ENCODE measurements around the gene COPZ2. TPM values are rescaled to one million over a fixed set of nuclear protein-coding genes. Genes with fewer than 3 reads are reported as not detected.
A peak's percentile ranks its signal among the peaks of the same experiment; 100 is the strongest.
"Not testable (repeated sequence)": the region's sequence is repeated elsewhere in the genome, so short reads cannot be mapped to it uniquely, and the experiment has no call there.

Gene COPZ2
- total RNA-seq, 1 donor from 2014 or later = 50.6 TPM

DNA sequence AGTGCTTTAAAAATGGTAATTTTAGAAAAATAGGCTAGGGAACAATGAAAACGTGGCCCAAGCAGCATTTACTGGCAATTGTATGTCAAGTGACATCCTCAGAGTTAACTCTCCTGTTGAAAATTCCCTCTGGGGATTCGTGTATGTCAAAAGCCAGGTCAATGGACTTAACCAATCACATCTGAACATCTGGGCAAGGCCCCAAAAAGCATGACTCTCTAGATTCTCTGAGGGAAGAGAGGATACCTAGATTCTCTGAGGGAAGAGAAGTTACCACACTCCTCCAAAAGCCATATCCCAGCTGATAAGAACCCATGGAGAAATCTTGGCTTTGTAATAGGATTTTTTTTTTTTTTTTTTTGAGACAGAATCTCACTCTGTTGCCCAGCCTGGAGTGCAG lies 34.1 kb upstream of the COPZ2 start:
- no peaks in the 10 kb centered on the region for H3K9me3 ChIP-seq (replicated peaks)
- peaks cover 63% of the 10 kb centered on the region for H3K36me3 ChIP-seq
- H3K27me3 ChIP-seq (ENCODE audit: low read depth) = no peaks in the 10 kb centered on the region
- no peak overlapping the region for H3K4me3 ChIP-seq
- peaks cover 24% of the 10 kb centered on the region for H3K4me1 ChIP-seq
- DNase-seq = no peak
- intact Hi-C loops (cut with micrococcal nuclease) = loop anchor here (10.0 kb wide), 1 partner anchor 53 kb away; no protein-coding TSS in a partner anchor
- TF ChIP-seq, protein P1, sequence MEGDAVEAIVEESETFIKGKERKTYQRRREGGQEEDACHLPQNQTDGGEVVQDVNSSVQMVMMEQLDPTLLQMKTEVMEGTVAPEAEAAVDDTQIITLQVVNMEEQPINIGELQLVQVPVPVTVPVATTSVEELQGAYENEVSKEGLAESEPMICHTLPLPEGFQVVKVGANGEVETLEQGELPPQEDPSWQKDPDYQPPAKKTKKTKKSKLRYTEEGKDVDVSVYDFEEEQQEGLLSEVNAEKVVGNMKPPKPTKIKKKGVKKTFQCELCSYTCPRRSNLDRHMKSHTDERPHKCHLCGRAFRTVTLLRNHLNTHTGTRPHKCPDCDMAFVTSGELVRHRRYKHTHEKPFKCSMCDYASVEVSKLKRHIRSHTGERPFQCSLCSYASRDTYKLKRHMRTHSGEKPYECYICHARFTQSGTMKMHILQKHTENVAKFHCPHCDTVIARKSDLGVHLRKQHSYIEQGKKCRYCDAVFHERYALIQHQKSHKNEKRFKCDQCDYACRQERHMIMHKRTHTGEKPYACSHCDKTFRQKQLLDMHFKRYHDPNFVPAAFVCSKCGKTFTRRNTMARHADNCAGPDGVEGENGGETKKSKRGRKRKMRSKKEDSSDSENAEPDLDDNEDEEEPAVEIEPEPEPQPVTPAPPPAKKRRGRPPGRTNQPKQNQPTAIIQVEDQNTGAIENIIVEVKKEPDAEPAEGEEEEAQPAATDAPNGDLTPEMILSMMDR (IDR thresholded peaks at IDR 0.05; ENCODE audit: borderline replicate concordance) = no peak
- no peak overlapping the region for H3K27ac ChIP-seq (replicated peaks)

DNA sequence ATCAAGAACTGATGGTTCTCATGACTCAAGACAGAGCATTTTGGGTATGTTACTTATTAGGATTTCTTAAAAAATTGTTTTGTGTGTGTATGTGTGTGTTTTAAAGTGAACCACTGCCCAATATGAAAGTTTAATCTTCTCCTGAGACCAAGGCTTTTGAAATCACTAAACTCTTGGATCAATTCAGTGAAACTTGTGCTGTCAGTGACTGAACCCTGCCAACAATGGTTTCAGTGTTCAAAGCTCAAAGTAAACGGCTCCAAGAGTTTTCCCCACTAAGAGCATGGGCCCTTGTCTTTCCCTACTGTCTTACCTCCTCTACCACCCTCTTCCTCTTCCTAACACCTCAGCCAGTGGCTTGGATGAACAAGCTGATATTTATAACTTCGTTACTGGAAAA lies 32.6 kb upstream of the COPZ2 start:
- peak overlapping the region; percentile 5 for H3K27ac ChIP-seq (replicated peaks)
- no peaks in the 10 kb centered on the region for H3K27me3 ChIP-seq (ENCODE audit: low read depth)
- TF ChIP-seq, protein P1 (IDR thresholded peaks at IDR 0.05; ENCODE audit: borderline replicate concordance) = no peak
- intact Hi-C loops (cut with micrococcal nuclease) = loop anchor here (10.0 kb wide), 1 partner anchor 55 kb away; no protein-coding TSS in a partner anchor
- no peak for DNase-seq
- peaks cover 65% of the 10 kb centered on the region for H3K36me3 ChIP-seq
- H3K9me3 ChIP-seq (replicated peaks) = no peaks in the 10 kb centered on the region
- no peak overlapping the region for H3K4me3 ChIP-seq
- peaks cover 39% of the 10 kb centered on the region for H3K4me1 ChIP-seq

DNA sequence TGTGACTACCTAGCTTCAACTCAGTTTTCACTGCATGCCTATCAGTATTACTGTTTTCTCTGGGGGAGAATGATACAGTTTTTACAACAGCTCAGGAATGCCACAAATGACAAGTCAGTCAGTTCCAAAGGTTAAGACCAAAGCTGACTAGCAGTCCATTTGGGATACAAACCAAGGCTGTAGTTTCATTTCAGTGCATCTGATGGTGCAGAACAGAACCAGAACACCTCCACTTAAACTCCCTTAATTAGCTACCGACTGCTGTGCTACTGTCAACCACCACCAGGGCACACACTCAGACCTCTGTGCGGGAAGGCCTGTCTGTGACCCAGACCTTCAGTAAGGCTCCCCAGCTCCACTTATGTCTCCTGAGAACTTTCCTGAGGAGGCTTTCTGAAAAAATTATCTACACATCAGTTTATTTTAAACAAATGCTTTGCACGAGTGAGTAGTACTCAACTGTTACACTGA lies 30.9 kb upstream of the COPZ2 start:
- intact Hi-C loops (cut with micrococcal nuclease) = no loop called here
- TF ChIP-seq, protein P1 (IDR thresholded peaks at IDR 0.05; ENCODE audit: borderline replicate concordance) = peak; percentile 38
- peaks cover 46% of the 10 kb centered on the region for H3K4me1 ChIP-seq
- no peak for DNase-seq
- peak overlapping the region; percentile 12 for H3K27ac ChIP-seq (replicated peaks)
- H3K36me3 ChIP-seq = peaks cover 74% of the 10 kb centered on the region
- no peaks in the 10 kb centered on the region for H3K27me3 ChIP-seq (ENCODE audit: low read depth)
- no peaks in the 10 kb centered on the region for H3K9me3 ChIP-seq (replicated peaks)
- H3K4me3 ChIP-seq = no peak overlapping the region

DNA sequence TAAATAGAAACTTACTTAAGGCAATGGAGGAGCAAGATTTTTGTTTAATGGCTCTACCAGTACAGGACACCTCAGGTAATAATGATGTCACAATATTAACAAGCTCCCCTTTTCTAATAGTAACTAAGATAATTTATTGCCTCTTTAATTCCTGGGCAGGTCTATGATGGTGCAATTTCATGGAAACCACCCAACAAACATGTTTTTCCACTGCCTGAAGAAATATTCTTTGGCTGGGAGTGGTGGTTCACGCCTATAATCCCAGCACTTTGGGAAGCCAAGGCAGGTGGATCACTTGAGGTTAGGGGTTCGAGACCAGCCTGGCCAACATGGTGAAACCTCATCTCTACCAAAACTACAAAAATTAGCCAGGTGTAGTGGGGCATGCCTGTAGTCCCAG lies 30.2 kb upstream of the COPZ2 start:
- H3K36me3 ChIP-seq = peaks cover 82% of the 10 kb centered on the region
- intact Hi-C loops (cut with micrococcal nuclease); H3K27me3 ChIP-seq (ENCODE audit: low read depth); H3K9me3 ChIP-seq (replicated peaks); DNase-seq; H3K4me3 ChIP-seq: not testable (repeated sequence)
- H3K4me1 ChIP-seq = peaks cover 53% of the 10 kb centered on the region
- peak overlapping the region; percentile 12 for H3K27ac ChIP-seq (replicated peaks)

DNA sequence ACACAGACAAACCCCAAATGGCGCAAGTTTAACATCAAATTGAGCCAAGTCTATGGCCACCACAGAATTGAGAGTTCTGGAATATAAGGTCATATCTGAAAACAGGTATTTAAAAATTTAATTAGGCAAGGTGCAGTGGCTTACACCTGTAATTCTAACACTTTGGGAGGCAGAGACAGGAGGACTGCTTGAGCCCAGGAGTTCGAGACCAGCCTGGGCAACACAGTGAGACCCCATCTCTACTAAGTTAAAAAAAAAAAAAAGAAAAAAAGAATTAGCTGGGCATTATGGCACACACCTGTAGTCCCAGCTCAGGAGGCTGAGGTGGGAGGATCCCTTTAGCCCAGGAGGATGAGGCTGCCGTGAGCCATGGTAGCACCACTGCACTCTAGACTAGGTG lies 29.6 kb upstream of the COPZ2 start:
- H3K36me3 ChIP-seq = peaks cover 87% of the 10 kb centered on the region
- H3K27ac ChIP-seq (replicated peaks) = peak overlapping the region; percentile 32
- intact Hi-C loops (cut with micrococcal nuclease) = no loop called here
- TF ChIP-seq, protein P1 (IDR thresholded peaks at IDR 0.05; ENCODE audit: borderline replicate concordance) = no peak
- H3K9me3 ChIP-seq (replicated peaks) = no peaks in the 10 kb centered on the region
- H3K4me1 ChIP-seq = peaks cover 59% of the 10 kb centered on the region
- H3K4me3 ChIP-seq = no peak overlapping the region
- DNase-seq = no peak
- H3K27me3 ChIP-seq (ENCODE audit: low read depth) = no peaks in the 10 kb centered on the region

DNA sequence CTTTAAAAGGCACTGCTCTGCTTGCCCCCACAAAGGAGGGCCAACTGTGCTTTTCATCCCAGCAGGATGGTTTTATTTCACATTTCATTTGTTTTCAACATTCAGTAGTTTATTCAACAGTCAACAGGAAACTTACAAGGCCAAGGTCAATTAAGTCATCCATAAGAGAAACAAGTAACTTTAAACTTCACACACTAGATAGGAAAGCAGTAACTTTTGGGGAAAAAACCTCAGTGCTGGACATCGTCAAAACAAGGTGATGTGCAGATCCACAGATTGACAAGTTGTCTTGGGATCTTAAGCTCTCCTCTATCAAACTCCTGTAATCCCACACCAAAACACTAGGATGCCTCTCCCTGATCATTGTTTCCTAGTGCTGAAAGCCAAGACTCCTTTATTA lies 29.1 kb upstream of the COPZ2 start:
- Histone ChIP-seq H3K27ac (replicated peaks) (peak overlapping the region; percentile 32), H3K36me3 (peaks cover 93% of the 10 kb centered on the region), H3K9me3 (replicated peaks) (no peaks in the 10 kb centered on the region), H3K27me3 (ENCODE audit: low read depth) (no peaks in the 10 kb centered on the region), H3K4me3 (no peak overlapping the region), H3K4me1 (peaks cover 61% of the 10 kb centered on the region)
- intact Hi-C loops (cut with micrococcal nuclease) = no loop called here
- no peak for DNase-seq
- TF ChIP-seq, protein P1 (IDR thresholded peaks at IDR 0.05; ENCODE audit: borderline replicate concordance) = no peak

All from left ventricle myocardium inferior (tissue), 1 donor.